Measurements from ENCODE around the gene RPAP3.
A peak's percentile ranks its signal among the peaks of the same experiment; 100 is the strongest.

The RPAP3 gene

DNA sequence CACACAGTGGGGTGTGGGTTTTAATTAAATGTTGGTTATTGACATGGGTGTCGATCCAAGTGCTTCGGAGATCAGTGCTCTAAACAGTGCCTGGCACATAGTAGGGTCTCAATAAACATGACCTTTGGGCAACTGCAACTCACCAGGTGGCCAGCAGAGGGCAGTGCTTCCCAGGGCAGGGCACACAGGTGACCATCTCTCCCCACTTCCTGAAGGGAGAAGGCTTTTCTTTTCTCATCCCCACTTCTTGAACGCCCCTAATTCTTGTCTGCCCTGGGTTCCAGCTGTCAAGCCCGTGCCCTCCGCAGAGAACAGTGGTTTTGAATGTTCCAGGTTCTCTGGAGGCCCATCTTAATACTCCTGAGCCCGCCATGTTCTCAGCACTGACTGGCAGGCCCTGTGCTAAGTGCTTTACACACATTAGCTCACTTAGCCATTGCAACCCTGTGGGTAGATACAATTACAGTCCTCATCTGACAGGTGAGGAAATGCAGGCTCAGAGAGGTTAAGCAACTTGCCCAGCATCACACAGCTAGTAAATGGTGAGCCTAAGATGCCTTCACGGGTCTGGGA lies 36.5 kb upstream of the RPAP3 start:
- DNase-seq = peak; percentile 85 to 86

DNA sequence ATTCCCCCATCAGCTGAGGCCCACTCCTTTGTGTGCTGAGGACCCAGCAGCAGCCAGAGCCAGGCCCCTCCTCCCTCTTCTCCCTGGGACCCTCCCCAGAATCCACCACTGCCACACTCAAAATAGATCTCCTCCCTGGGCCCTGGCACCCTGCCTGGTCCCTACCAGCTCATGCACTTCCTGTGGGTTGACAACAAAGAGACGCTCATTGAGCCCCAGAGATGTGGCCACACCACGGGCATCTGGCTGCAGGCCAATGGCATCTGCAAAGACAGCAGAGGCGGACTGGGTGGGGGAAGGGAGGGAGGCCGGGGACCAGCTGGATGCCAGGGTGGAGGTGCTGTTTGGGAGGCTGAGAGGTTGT lies 35.5 kb upstream of the RPAP3 start:
- DNase-seq = peak; percentile 55 to 56

GRCh38 chr12:47740606-47741339 lies 34.9 kb upstream of the RPAP3 start:
- DNase-seq = no peak

GRCh38 chr12:47739979-47740378 lies 34.1 kb upstream of the RPAP3 start:
- no peak for DNase-seq

DNA sequence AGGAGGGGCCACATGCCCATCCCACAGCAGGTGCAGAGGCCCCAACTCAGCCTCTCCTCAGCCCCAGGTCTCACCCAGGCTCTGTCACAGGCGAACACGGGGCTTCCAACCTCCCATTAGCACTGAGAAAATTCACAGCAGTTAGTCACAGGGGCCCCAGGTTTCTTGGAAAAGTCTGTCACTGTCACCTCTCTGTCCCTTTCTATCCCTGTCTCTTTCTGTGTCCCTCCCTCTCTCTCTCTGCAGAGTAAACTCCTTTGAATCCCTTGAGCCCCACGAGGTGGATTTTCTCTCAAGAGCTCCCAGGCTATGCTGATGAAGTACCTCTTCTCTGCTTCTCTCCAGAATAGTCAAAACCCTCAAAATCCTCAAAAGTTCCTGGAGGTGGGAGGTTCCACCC lies 33.5 kb upstream of the RPAP3 start:
- DNase-seq = no peak

DNA sequence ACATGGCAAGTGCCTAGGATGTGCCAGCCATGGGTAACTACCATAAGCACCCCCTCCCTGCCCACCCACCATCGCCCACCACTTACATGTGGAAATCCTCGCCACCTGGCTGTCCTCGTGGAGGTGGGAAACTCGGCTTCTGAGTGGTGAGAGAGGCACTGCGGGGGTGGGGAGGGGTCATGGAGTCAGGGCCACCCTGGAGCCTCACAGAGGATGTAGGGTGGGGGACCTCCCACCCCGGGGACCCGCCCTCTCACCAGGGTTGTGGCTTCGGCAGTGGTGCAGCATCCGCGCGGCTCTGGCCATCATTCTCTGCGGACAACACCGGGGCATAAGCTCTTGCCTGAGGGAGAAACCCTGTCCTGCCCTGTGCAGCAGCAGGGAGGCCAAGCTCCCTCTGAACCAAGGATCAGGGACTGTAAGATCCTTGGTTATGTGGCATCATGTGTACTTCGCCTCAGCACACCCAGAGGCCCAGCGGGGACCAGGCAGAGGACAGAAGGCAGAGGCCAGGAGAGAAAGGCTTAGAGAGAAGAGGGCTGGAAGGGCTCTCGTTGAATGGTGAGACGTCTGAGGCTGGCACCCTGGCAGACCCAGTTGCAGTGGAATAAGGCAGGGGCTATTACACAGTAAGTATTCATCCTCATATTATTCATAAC lies 32.2 kb upstream of the RPAP3 start:
- no peak for DNase-seq

- no peak for DNase-seq
Measured at GRCh38 chr12:47736877-47737676, 31.2 kb upstream of the RPAP3 start.

DNA sequence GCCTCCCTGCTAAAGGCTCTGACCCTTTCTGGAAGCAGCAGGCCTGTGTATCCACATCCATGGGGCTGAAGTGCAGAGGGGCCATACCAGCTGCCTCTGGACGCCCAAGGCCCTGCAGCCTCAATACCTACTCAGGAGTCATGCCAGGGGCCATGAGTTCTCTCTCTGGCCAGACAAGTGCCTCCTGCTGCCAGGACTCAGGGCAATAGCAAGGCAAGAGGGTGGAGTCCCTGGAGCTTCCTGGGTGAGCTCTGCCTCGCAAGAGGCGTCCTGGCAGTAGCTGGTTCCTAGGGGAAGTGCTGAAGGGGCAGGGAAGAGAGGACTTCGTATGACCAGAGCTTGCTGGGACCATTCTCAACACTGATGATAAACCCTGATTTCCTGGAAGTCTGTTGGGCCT lies 30.4 kb upstream of the RPAP3 start:
- no peak for DNase-seq

DNA sequence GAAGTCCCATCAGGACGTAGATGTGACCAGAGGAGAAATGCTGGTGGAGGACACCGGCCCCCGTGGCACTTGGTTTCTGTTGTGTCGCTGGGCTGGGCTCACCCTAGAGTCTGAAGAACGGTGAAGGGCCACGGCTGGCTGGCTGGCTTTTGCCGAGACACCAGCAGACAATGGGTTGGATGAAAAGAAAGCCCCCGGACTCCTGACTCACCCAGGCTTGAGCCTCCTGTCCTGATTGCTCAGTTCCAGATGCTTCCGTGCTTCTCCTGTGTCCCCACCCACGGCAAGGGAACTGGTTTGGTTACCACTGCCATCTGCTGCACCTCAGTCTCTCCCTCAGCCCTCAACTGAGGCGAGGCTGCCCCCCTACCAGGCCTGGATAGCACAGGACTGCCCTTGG lies 29.8 kb upstream of the RPAP3 start:
- DNase-seq = no peak

DNA sequence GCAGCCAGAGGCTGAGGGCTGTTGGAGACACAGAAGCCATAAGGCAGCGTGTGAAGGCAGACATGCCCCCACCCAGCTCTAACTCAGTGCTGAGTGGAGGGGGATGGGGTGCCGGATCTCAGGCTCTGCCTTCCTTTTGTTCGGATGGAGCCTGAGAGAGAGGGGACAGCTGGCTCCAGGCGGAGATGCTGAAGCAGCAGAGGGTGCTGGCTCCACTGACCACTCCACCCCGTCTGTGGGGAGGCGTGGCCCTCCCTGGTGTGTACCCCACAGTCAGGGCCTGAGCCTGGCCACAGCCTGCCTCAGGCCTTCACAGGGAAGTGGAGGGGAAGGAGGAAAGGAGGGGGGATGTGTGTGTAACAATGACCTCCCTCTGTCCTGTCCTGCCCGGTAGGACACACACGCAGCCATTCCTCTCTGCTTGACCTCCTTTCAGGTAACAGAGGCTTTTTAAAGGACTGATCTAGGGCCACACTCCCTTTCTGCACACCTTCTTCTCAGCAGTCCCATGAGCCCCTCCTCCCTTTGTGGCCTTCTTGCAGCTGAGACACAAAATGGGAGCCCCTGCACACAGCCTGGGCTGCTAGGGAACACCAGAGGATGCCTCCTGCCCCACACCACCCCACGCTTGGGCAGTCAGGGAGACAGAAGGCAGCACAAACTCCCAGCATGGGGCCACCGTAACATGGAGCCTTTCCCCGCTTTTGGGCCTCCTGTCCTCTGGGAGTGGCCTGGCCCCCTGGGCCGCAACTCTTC lies 29.1 kb upstream of the RPAP3 start:
- no peak for DNase-seq

- no peak for DNase-seq
Measured at GRCh38 chr12:47733142-47733541, 27.3 kb upstream of the RPAP3 start.

GRCh38 chr12:47732504-47732903 lies 26.7 kb upstream of the RPAP3 start:
- DNase-seq = no peak

GRCh38 chr12:47731723-47732122 lies 25.9 kb upstream of the RPAP3 start:
- no peak for DNase-seq

- no peak for DNase-seq
Measured at GRCh38 chr12:47730341-47730744, 24.5 kb upstream of the RPAP3 start.

GRCh38 chr12:47729233-47729632 lies 23.4 kb upstream of the RPAP3 start:
- DNase-seq = no peak

DNA sequence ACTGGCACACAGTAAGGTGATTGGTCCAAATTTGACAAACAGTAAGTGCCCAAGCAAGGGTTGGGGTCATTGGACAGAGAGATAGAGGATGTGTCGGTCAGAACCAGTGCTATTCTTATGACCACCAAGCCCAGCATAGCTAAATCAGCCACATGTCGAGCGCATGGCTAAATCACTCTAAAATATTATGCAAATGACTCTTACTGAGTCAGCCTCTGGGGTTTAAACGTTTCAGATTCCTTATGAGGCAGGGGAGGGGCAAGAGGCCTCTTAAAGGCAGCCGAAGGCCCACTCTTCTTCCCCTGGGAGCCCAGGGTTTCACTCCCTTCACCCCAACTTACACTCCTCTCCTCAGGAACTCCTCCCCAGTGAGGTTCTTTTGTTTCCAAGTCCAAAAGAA lies 20.1 kb upstream of the RPAP3 start:
- DNase-seq = no peak

DNA sequence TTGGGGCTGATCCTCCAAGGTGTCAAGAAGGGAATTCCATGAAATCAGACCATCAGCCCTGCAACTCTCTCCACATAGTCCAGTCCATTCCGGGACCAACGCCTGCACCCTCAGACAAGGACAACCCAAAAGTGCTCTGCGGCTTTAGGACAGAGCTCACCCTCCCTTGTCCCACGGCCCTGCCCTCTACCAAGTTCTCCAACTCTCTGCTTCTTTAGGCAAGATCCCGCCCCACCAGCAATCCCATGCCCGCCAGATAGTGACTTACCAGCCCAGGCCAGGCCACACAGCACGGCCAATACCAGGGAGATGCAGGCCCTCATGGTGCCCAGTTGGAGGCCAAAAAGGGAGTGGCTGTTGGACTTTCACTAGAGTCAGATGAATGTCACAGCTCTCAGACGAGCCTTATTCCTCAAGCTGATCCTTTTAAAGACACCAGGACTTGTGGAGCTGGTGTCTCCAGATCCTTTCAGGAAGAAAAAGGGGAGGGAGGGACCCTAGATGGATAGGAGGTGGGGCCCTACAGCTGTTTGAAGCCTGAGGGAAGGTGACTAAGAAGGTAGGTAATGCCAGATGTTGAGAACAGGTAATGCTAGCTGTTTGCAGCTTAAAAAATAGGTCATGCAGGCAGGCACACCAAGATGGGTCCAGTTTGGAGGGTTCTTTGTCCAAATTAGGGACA lies 19.4 kb upstream of the RPAP3 start, which contains the start of gene ENDOU:
ENDOU (minus strand) TSS at position 400 of the 682 bp plus-strand sequence; CDS start at position 323, 77 bp downstream.
- no peak for DNase-seq

DNA sequence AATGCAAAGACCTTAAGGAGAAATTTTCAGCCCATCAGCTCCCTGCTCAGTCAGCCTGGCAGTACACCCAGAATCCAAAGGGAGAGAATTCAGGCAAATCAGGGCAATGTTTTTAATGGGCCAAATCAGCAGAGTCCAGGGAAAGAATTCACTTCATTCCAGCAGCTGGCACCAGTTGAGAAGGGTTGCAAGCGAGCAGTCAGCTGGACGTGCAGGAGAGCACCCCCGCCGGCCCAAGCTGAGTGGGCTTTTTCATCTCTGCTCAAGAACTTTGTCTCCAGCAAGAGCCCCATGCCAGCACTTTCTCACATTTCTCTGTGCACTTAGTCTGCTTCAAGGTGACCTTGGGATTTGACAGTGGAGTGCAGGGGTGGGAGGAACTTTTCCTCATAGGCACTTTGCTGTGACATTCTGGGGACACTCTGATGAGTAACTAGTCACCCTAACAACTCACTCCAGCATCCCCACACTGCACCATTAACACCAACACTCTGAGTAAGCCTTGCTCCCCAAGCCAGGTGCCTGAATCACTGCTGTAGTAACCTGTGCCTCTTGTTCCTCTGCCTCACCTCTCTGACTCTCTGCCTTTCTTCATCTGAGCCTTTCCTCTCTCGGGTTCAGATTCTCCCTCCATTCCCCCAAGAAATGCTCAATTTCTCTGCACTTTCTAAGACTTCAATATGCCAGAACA lies 17.3 kb upstream of the RPAP3 start:
- no peak for DNase-seq

GRCh38 chr12:47722136-47722834 lies 16.5 kb upstream of the RPAP3 start:
- no peak for DNase-seq

DNA sequence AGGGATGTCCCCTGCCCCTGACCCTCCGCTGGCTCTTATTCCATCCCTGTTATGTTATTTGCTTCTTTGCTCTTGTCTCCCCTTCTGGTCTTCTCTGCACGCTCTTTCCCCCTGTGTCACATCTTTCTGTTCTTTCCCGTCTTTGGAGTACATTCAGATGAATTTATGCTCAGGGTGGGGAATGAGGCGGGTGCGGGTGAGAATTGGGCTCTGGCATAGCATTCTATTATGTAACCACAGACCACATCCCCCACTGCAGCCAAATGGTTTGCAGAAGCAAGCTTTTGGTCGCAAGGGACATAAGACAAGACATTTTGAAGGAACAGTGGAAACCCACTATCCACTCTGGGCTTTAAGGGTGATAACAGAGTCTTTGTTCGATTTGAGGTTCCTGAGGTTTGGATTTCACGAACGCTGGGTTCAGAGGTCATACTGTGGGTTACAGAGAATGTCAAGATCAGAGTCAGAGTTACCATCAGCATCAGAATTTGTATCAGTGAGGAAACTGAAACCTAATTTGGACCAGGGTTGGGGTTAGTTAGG lies 15.7 kb upstream of the RPAP3 start:
- no peak for DNase-seq

DNA sequence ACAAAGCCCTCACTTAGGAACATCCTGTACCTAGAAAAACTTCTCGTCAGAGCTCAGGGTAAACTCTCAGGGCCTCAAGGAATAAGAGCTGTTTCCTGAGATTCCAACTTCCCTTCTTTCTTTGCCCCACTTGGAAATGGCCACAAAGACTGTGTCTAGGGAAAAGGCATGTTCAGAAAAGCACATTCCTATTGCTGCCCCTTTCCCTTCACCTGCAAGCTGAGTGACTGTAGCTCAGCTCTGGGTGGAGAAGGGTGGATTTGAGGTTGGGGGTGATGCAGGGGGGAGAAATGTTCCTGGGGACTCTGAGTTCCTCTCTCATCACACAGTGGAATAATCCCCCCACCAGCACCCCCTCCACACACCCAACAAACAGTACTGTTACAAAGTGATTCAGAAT lies 12.7 kb upstream of the RPAP3 start:
- DNase-seq = no peak
